ENCODE measurements around the gene SLC38A9.

The SLC38A9 gene

DNA sequence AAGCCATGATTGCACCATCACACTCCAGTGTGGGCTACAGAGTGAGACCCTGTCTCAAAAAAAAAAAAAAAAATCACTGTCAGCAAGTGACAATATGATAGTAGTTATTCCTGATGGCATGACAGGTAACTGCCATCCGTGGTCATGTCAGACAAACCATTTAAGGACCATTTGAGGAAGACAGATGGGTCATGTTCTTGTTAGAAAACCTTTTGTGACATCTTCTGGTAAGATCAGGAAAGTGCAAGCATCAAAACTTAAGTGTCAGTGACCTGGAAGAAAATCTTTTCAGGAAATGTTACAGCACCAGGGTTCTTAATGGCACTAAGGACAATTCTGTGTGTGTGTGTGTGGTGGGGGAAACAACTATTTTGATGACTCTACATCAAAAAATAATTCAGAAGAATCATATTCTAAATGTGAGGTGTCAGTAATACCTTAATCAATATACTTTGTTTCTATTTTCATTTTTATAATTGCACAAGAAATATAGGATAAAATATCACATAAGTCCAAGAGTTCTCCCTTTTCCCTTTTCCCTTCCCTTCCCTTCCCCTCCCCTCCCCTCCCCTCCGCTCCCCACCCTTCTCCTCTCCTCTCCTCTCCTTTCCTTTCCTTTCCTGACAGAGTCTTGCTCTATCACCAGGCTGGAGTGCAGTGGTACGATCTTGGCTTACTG lies 17.8 kb downstream of the SLC38A9 start:
- peak; percentile 56 for TF ChIP-seq CTCF (IDR thresholded peaks at IDR 0.05; ENCODE audit: low read depth, low read length, missing control alignments)
- no peak for DNase-seq (ENCODE audit: low read depth)
- H3K4me3 ChIP-seq (ENCODE audit: low read depth, low read length), result no peak overlapping the region

GRCh38 chr5:55692509-55692908 lies 19.6 kb downstream of the SLC38A9 start:
- no peak for DNase-seq (ENCODE audit: low read depth)
- TF ChIP-seq CTCF (IDR thresholded peaks at IDR 0.05; ENCODE audit: low read depth, low read length, missing control alignments), result no peak
- H3K4me3 ChIP-seq (ENCODE audit: low read depth, low read length), result no peak overlapping the region

GRCh38 chr5:55692106-55692417 lies 20.1 kb downstream of the SLC38A9 start:
- no peak for TF ChIP-seq CTCF (IDR thresholded peaks at IDR 0.05; ENCODE audit: low read depth, low read length, missing control alignments)
- no peak overlapping the region for H3K4me3 ChIP-seq (ENCODE audit: low read depth, low read length)
- no peak for DNase-seq (ENCODE audit: low read depth)

DNA sequence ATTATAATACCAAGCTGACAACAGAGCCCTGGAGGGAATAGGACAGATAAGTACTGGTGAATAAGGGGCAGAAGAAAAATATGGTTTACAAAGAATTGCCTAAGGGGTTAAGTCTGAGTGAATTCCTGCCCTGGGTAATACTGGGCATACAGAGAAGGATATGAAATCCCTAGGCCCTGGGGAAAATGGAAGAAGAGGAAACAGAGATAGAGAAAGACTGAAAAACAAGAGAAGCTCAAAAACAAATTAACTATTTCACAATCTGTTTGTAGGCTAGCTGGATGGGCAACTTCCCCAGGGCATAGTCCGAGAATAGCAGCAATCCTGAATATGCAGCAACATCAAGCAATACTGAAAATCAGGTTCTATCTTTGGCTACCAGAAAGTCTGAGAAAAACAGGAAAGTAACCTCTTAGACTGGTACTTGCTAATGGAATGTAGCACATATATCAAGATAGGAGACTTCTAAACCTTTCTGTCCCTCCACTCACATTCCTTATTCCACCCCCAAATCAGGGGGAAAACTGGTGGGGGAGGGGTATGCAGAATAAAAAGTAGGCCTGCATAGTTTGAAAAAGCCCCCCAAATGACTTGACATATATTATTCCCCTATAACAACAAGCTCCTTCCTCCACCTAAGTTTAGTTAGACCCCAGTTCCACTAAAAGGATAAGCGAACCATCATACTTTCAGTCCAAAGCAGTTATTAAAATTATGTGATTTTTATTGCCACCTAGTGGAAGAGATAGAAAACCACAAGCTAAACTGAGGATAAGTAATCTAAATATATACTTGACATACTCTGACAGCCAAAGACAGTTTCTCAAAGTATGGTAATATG lies 20.6 kb downstream of the SLC38A9 start:
- H3K4me3 ChIP-seq (ENCODE audit: low read depth, low read length), result no peak overlapping the region
- no peak for DNase-seq (ENCODE audit: low read depth)
- peak; percentile 44 for TF ChIP-seq CTCF (IDR thresholded peaks at IDR 0.05; ENCODE audit: low read depth, low read length, missing control alignments)

- H3K4me3 ChIP-seq (ENCODE audit: low read depth, low read length), result no peak overlapping the region
- TF ChIP-seq CTCF (IDR thresholded peaks at IDR 0.05; ENCODE audit: low read depth, low read length, missing control alignments), result no peak
- DNase-seq (ENCODE audit: low read depth), result no peak
Measured at GRCh38 chr5:55682071-55682470, 30.1 kb downstream of the SLC38A9 start.

DNA sequence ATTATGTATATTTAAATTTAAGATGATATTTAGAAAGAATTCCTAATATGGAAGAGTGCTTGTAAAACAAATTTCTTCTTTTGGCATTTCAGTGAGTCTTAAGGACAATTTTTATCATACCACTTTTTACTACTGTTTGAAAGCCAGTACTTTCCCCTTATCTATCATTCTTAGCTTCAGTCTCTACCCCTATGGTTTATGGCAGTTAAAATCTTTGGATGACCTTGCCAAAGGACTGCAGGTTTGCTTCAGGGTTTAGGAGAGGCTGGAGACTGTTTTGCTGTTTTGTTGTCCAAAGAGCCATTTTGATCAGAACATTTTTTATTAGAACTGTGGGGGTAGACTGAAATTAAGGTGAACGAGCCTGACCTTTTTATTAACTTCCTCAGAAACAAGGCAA lies 30.8 kb downstream of the SLC38A9 start:
- no peak overlapping the region for H3K4me3 ChIP-seq (ENCODE audit: low read depth, low read length)
- no peak for TF ChIP-seq CTCF (IDR thresholded peaks at IDR 0.05; ENCODE audit: low read depth, low read length, missing control alignments)
- no peak for DNase-seq (ENCODE audit: low read depth)
